ENCODE results near the gene AATF.

The AATF gene

DNA sequence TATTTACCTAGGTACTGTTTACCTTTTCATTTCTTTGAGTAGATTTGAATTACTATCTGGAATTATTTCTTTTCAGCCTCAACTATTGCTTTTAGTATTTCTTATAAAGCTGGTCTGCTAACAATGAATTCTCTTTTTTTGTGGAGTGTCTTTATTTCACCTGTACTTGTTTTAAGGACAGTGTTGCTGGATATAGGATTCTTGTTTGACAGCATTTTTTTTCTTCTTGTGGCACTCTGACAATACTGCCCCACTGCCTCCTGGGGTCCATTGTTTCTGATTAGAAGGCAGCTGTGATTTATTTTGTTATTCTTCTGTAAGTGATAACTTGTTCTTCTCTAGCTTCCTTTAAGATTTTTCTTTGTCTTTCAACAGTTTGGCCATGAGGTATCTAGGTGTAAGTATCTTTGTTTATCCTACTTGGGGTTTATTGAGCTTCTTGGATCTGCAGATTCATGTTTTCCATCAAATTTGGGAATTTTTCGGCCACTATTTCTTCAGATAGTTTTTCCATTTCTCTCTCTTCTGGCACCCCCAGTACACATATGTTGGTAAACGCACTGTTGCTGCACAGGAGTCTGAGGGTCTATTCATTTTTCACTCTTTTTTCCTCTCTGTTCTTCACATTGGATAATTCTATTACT lies 130.4 kb downstream of the AATF start:
- TF ChIP-seq MAX (IDR thresholded peaks at IDR 0.05; ENCODE audit: low read depth, low read length) (no peak), MYC (IDR thresholded peaks at IDR 0.05; ENCODE audit: low read depth, low read length) (no peak), POLR2A (IDR thresholded peaks at IDR 0.05; ENCODE audit: extremely low read depth, insufficient read length) (no peak)
- TF ChIP-seq, protein P1, sequence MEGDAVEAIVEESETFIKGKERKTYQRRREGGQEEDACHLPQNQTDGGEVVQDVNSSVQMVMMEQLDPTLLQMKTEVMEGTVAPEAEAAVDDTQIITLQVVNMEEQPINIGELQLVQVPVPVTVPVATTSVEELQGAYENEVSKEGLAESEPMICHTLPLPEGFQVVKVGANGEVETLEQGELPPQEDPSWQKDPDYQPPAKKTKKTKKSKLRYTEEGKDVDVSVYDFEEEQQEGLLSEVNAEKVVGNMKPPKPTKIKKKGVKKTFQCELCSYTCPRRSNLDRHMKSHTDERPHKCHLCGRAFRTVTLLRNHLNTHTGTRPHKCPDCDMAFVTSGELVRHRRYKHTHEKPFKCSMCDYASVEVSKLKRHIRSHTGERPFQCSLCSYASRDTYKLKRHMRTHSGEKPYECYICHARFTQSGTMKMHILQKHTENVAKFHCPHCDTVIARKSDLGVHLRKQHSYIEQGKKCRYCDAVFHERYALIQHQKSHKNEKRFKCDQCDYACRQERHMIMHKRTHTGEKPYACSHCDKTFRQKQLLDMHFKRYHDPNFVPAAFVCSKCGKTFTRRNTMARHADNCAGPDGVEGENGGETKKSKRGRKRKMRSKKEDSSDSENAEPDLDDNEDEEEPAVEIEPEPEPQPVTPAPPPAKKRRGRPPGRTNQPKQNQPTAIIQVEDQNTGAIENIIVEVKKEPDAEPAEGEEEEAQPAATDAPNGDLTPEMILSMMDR (IDR thresholded peaks at IDR 0.05; ENCODE audit: low read depth, low read length): no peak
- DNase-seq (ENCODE audit: low read depth): no peak

DNA sequence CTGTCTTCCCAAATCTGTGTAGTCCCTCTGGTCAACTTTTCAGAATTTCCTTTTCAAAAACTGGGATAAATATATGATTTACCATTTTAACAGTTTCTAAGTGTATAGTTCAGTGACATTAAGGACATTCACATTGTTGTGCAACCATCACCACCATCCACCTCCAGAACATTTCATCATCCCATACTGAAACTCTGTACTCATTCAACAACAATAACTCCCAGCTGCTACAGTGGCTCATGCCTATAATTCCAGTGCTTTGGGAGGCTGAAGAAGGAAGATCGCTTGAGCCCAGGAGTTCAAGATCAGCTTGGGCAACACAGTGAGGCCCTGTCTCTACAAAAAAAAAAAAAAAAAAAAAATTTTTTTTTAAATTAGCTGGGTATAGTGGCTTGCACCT lies 131.0 kb downstream of the AATF start:
- H3K4me3 ChIP-seq (ENCODE audit: low read depth, low read length): no peak overlapping the region
- DNase-seq (ENCODE audit: low read depth): peak; percentile 43
- TF ChIP-seq MYC (IDR thresholded peaks at IDR 0.05; ENCODE audit: low read depth, low read length) (no peak), POLR2A (IDR thresholded peaks at IDR 0.05; ENCODE audit: extremely low read depth, insufficient read length) (no peak), MAX (IDR thresholded peaks at IDR 0.05; ENCODE audit: low read depth, low read length) (no peak)
- TF ChIP-seq, protein P1 (IDR thresholded peaks at IDR 0.05; ENCODE audit: low read depth, low read length): no peak

More for the DNA sequence above, 130.4 kb downstream of the AATF start:
- H3K4me3 ChIP-seq (ENCODE audit: low read depth, low read length): no peak overlapping the region

DNA sequence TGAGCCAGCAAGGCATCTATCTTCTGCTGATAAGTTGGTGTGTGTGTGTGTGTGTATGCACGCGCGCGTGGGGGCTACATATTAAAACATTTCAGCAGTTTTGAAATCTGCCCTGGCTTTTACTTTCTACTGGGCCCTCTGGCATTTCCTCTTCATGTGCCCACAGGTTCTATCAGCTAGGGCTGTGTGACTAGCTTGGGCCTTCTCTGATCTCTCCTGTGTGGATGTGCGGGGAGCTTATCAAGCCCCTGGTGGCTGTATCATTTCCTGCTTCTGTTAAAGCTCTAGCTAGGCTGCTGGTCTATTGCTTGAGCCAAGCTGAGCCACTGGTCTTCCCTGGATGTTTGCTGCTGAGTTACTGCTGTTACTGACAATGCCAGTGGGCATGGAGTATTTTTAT lies 132.5 kb downstream of the AATF start:
- peak; percentile 44 for DNase-seq (ENCODE audit: low read depth)
- TF ChIP-seq POLR2A (IDR thresholded peaks at IDR 0.05; ENCODE audit: extremely low read depth, insufficient read length) (no peak), MYC (IDR thresholded peaks at IDR 0.05; ENCODE audit: low read depth, low read length) (no peak), MAX (IDR thresholded peaks at IDR 0.05; ENCODE audit: low read depth, low read length) (no peak)
- TF ChIP-seq, protein P1 (IDR thresholded peaks at IDR 0.05; ENCODE audit: low read depth, low read length): no peak
- H3K4me3 ChIP-seq (ENCODE audit: low read depth, low read length): no peak overlapping the region

DNA sequence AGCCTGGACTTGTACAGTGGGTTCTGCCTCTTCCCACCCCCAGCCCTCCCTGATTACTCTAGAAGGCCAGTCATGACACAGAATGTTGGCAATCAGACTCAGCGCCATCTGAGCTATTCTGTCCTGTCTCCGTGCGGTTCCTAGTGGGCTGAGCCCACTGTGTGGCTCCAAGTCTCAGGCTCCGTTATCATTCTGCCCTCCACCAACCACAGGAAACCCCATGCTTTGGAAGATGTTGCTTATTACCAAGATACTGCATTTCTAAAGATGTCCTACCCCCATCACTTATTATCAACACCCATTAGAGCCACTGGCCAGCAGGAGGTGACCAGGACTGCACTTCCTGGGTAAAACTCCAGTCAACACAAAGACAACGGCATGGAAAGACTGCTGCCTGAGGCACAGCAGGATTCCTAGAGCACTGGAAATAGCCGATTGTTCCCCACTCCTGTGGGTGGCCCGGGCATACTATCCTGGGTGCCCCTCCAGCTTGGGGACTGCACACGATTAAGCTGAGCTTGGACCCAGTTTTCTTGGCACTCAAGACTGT lies 133.6 kb downstream of the AATF start:
- no peak for DNase-seq (ENCODE audit: low read depth)
- no peak overlapping the region for H3K4me3 ChIP-seq (ENCODE audit: low read depth, low read length)
- no peak for TF ChIP-seq POLR2A (IDR thresholded peaks at IDR 0.05; ENCODE audit: extremely low read depth, insufficient read length)
- no peak for TF ChIP-seq MAX (IDR thresholded peaks at IDR 0.05; ENCODE audit: low read depth, low read length)
- TF ChIP-seq, protein P1 (IDR thresholded peaks at IDR 0.05; ENCODE audit: low read depth, low read length): no peak

DNA sequence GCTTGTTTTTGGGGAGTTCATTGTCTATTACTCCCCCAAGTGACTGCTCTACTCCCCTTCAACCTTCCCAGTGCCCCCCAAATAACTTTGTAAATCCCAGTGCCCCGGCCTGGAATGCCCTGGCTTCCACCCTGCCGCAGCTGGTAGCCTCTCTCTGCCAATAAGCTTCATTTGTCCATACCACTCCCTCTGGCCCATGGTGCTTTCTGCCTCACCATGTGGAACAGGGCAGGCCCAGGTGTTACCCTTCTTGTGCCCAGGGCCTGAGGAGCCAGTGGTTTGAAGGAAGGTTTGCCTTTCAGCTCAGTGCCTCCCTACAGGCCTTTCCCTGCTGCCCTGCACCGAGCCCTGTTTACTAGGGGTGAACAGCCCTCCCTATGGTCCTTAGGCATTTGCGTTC lies 134.2 kb downstream of the AATF start:
- no peak for TF ChIP-seq MYC (IDR thresholded peaks at IDR 0.05; ENCODE audit: low read depth, low read length)
- no peak for TF ChIP-seq POLR2A (IDR thresholded peaks at IDR 0.05; ENCODE audit: extremely low read depth, insufficient read length)
- no peak for TF ChIP-seq MAX (IDR thresholded peaks at IDR 0.05; ENCODE audit: low read depth, low read length)
- TF ChIP-seq, protein P1 (IDR thresholded peaks at IDR 0.05; ENCODE audit: low read depth, low read length): no peak
- no peak for DNase-seq (ENCODE audit: low read depth)
- no peak overlapping the region for H3K4me3 ChIP-seq (ENCODE audit: low read depth, low read length)

Data from NB4 (cell line).